Subcutaneous adipose tissue (tissue), 4 donors: ENCODE data around the gene MZB1. TPM values are rescaled to one million over a fixed set of nuclear protein-coding genes. Genes with fewer than 3 reads are reported as not detected.

Experiments
- total RNA-seq, 4 donors: library from RNA; depleted of rRNA; stranded (reverse); fragments of >200 nt; gene quantifications; one replicate each; pipeline ENCODE4 v1.1.0, GENCODE V29; 2016
- TF ChIP-seq, protein P1 (sequence below): fragments of 450-650 bp; IDR thresholded peaks from one replicate; pipeline ENCODE4 v1.5.1; 2016; ENCODE audit warnings: low read depth, mild to moderate bottlenecking, control low read depth, antibody characterized with exemption, moderate library complexity

The MZB1 gene, protein sequence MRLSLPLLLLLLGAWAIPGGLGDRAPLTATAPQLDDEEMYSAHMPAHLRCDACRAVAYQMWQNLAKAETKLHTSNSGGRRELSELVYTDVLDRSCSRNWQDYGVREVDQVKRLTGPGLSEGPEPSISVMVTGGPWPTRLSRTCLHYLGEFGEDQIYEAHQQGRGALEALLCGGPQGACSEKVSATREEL
- 1 to 10 TPM in 1 of 4 donors, not detected in 3; 2.1 TPM for total RNA-seq

DNA sequence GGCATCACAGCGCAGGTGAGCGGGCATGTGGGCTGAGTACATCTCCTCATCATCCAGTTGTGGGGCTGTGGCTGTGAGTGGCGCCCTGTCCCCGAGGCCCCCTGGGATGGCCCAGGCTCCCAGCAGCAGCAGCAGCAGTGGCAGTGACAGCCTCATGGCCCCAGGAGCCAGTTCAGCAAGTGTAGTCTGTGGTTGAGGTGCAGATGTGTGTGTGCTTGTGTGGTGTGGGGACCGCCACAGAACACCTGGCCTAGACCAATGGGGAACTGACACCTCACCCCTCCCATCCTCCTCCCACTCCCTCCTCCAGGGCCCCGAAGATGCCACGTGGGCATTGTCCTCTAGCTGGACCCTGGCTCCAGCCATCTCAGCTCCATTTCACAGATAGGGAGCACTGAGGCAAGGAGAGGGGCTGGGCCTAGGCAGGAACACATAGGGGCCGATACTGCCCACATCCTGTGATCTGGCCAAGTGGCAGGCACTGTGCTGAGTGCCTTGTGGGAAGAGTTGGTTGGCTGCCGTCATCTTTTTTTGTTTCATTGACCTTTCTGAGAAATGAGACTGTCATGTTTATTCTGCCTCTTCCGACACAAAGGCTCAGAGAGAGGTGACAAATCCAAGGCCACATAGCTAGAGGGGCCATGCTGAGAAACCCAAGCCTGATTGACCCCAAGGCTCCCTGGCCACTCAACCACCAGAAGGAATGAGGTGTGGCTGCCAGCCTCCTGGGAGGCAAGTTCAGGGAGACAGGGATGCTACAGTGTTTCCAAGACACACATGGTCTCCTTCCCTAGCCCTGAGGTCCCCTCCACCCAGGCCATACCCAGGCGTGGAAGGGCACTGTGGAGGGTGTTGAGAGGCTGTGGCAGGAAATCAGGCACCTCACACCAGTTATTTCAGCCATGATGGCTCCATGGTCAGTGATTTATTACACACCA lies at the start of gene MZB1:
Gene MZB1, minus strand, starts transcription at position 213 of the 938 bp plus-strand sequence. Its CDS starts 57 bp downstream, at position 156.
- TF ChIP-seq, protein P1, sequence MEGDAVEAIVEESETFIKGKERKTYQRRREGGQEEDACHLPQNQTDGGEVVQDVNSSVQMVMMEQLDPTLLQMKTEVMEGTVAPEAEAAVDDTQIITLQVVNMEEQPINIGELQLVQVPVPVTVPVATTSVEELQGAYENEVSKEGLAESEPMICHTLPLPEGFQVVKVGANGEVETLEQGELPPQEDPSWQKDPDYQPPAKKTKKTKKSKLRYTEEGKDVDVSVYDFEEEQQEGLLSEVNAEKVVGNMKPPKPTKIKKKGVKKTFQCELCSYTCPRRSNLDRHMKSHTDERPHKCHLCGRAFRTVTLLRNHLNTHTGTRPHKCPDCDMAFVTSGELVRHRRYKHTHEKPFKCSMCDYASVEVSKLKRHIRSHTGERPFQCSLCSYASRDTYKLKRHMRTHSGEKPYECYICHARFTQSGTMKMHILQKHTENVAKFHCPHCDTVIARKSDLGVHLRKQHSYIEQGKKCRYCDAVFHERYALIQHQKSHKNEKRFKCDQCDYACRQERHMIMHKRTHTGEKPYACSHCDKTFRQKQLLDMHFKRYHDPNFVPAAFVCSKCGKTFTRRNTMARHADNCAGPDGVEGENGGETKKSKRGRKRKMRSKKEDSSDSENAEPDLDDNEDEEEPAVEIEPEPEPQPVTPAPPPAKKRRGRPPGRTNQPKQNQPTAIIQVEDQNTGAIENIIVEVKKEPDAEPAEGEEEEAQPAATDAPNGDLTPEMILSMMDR, result no peak

DNA sequence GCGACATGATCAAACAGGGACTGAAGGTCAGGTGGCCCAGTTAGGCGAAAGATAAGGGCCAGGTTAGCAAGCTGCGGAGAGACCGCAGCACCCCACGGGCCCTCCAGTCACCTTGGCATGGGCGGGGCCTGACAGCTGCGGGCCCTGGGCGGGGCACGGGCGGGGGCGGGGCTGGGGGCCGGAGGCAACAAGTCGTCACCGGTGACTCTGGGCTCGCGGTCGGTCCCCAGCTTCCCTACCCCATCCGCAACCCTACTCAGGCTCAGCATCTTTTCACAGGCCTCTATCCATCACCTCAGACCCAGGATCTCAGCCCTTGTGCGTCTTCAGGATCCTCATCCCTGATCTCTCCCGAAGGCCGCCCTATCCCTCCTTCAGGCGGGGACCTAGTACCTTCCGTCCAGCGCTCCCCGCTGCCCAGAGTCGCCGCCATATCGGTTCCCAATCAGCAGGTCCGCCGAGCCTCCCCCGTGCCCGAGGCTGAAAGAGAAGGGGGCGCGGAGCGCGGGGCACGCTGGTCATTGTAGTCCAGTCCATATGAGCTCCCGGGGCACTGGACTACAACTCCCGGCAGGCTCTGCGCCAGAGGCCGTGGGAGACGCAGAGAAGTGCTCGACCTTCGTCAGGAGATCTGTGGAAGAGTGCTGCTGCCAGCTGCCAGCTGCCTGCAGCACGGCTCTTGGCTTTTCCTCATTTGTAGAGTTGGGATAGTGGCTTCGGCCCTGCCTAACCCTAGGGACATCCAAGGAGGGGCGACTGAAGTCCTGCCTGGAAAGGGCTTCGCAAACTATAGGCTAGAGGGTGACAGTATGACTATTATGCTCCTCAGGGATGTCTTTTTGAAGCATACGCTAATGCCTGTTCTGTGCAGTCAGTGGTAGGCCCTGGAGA lies 49.5 kb upstream of the MZB1 start, which contains the start of gene DNAJC18:
Gene DNAJC18, minus strand, starts transcription at position 513 of the 891 bp plus-strand sequence. Its CDS starts 80 bp downstream, at position 433.
- TF ChIP-seq, protein P1, result no peak

DNA sequence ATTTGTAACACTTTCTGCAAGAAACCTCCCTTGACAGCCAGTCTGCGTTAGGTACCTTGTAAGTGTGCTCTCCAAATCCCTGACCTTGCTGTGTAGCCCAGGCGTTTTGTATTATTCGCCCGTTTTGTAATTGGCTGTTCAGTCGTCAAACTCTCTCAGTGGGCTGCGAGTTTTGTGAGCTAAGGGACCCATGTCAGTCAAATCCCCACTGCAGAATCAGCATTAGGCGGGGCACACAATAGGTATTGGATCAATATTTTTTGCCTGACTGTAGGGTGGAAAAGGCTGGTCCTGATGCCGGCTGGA lies 48.9 kb upstream of the MZB1 start:
- TF ChIP-seq, protein P1, result no peak

DNA sequence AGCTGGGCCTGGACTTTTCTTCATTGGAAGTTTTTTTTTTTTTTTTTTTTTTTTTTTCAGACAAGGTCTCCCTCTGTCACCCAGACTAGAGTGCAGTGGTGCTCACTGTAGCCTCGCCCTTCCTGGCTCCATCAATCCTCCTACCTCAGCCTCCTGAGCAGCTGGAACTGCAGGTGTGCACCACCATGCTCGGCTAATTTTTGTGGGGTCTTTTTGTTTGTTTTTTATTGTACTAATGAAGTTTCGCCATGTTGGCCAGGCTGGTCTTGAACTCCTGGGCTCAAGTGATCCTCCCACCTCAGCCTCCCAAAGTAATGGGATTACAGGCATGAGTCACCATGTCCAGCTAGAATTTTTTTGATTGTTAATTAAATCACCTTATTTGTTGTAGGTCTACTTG lies 46.0 kb upstream of the MZB1 start:
- TF ChIP-seq, protein P1, result no peak

DNA sequence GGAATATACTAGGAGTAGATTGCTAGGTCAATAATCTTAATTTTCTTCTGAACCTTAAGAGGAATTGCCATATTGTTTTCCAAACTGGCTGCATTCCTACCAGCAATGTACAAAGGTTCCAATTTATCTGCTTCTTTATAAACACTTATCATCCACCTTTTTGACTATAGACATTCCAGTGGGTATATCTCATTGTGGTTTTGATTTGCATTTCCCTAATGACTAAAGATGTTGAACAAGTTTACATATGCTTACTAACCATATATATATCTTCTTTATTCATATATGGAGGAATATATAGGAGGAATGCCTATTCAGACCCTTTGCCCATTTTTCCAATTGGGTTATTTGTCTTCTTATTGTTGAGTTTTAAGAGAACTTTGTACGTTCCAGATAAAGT lies 42.0 kb upstream of the MZB1 start:
- TF ChIP-seq, protein P1, result no peak

DNA sequence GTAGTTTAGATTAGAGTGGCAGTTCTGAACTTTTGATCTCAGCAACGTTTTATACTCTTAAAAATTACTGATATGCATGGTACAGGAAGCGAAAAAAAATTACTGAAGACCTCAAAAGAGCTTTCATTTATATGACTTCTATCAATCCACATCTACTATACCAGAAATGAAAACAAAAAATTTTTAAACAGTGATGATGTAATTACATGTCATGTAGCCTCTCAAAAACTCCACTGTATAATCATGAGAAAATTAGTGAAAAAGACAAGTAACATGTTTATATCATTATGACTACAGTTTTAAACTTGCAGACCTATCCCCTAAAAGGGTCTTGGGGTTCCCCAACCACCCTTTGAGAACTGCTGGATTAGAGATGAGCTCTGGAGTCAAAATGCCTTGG lies 40.3 kb upstream of the MZB1 start:
- TF ChIP-seq, protein P1, result no peak
